HAP-1 (cell line): Measurements from ENCODE around the gene VEPH1.

Experiments
- DNase-seq, 2 experiments: peaks; one replicate each; pipeline ENCODE4 v3.0.0-alpha.2; 2016 to 2020; ENCODE audit warnings: low spot score in 2 of 2
- H3K27me3 ChIP-seq: fragments of 250-450 bp; sonication (Bioruptor Pico); 2 replicates; pipeline ENCODE4 v1.5.1; 2020; ENCODE audit warnings: low read depth, mild to moderate bottlenecking, moderate library complexity
- H3K36me3 ChIP-seq: fragments of 250-450 bp; sonication (Bioruptor Pico); replicated peaks from 2 replicates; pipeline ENCODE4 v1.5.1; 2020; ENCODE audit warnings: mild to moderate bottlenecking
- H3K4me1 ChIP-seq: fragments of 250-450 bp; sonication (Bioruptor Pico); 2 replicates; pipeline ENCODE4 v1.5.1; 2020; ENCODE audit warnings: mild to moderate bottlenecking
- H3K4me3 ChIP-seq: fragments of 250-450 bp; sonication (Bioruptor Pico); 2 replicates; pipeline ENCODE4 v1.5.1; 2020; ENCODE audit warnings: mild to moderate bottlenecking, moderate library complexity
- H3K9me3 ChIP-seq: fragments of 250-450 bp; sonication (Bioruptor Pico); 2 replicates; pipeline ENCODE4 v1.5.1; 2020; ENCODE audit warnings: mild to moderate bottlenecking, moderate library complexity
- in situ Hi-C: fragments of 300-500 bp; cut with MboI; formaldehyde crosslinking; loops from 3 replicates; pipeline ENCODE4 v1.14.3; 2020; ENCODE audit warnings: low sequenced_read_pairs, inconsistent platforms, mixed read lengths

Gene VEPH1

DNA sequence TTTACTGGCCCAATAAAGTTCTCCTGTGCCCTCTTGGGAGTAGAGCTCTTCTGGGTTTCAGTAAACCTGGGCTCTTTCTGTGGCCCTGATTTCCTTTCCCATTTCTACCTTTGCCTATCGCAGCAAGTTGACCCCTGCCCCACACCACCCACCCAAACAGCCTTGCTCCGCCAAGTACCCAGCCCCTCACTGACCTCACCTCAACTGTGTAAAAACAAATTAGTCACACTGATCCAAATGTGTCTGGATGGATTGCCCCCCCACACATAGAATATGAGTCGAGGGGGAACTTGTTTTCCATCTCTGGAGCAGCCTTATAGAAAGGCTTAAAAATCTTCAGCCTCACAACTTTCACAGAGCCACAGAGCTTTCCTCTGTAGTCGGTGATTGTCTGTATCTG, 28.6 kb upstream of the VEPH1 start:
- no peaks in the 10 kb centered on the region for H3K9me3 ChIP-seq
- H3K4me1 ChIP-seq: no peaks in the 10 kb centered on the region
- in situ Hi-C loops: no loop called here
- no peak overlapping the region for H3K4me3 ChIP-seq
- no peaks in the 10 kb centered on the region for H3K27me3 ChIP-seq
- no peak for DNase-seq
- H3K36me3 ChIP-seq: no peaks in the 10 kb centered on the region

DNA sequence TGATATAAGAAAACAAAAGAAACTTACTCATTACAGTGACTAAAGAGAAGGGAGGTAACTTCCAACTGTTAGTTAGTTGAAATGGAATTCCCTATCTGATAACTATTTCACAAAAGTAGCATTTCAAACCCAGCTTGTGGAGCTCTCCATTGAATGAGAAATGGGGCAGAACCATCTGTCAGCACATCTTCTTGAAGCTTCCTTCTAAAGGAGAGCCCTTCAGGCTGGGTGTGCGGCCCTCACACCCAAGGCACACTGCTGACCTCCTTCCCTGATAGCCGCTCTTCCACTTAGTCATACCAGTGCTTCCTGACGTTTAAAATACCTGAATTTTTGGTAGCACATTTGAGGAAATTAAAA, 28.1 kb upstream of the VEPH1 start:
- in situ Hi-C loops: no loop called here
- H3K4me3 ChIP-seq: no peak overlapping the region
- H3K27me3 ChIP-seq: no peaks in the 10 kb centered on the region
- H3K9me3 ChIP-seq: no peaks in the 10 kb centered on the region
- no peak for DNase-seq
- H3K4me1 ChIP-seq: no peaks in the 10 kb centered on the region
- no peaks in the 10 kb centered on the region for H3K36me3 ChIP-seq

DNA sequence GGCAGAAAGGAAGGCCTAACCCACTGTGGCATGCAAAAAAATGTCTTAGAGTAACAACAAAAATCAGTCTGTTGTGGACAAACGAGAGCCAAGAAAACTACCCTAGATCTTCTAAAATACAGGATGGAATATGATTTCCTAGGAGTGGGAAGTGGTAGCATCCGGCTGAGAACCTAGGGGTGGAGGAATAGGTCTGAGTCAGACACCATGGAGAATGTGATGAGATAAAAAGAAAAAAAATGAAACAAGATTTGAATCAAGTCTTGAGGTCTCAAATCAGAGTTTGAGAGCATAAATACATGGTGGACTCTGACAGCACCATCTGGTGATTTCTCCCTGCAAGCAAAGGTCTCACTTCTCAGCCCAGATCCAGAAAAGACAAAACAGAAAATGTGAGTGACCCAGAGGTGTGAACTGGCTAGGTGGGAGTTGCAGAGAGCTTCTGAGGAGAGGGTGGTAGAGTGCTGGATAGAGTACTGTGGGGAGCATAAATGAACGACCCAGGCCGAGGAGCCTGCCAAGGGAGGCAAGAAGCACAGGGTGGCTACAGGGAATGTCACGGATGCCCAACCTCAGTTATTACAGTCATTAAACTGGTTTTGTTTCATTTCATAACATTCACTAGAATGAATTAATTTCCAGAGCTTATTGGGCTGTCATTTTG, 27.6 kb upstream of the VEPH1 start:
- in situ Hi-C loops: no loop called here
- no peaks in the 10 kb centered on the region for H3K27me3 ChIP-seq
- H3K36me3 ChIP-seq: no peaks in the 10 kb centered on the region
- no peak overlapping the region for H3K4me3 ChIP-seq
- no peaks in the 10 kb centered on the region for H3K9me3 ChIP-seq
- H3K4me1 ChIP-seq: no peaks in the 10 kb centered on the region
- DNase-seq: no peak

DNA sequence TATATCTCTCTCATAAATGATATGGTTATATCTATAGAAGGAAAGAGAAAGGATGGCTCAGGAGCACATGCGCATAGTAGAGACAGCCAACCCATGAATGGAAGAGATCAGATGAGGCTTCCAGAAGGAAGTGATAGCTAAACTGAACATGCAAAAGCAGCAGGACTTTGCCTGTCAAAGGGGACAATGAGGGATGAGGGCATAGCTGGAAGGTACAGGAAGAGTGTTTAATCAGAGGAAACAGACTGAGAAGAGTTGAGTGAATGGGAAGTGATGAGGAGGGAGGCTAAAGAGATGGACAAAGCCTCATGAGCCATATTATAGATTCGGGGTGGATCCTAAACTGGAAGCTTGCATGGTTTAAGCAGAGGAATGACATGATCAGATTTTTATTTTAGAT, 26.5 kb upstream of the VEPH1 start:
- no peaks in the 10 kb centered on the region for H3K9me3 ChIP-seq
- in situ Hi-C loops: no loop called here
- H3K4me3 ChIP-seq: no peak overlapping the region
- H3K4me1 ChIP-seq: no peaks in the 10 kb centered on the region
- DNase-seq: no peak
- H3K36me3 ChIP-seq: no peaks in the 10 kb centered on the region
- H3K27me3 ChIP-seq: no peaks in the 10 kb centered on the region

DNA sequence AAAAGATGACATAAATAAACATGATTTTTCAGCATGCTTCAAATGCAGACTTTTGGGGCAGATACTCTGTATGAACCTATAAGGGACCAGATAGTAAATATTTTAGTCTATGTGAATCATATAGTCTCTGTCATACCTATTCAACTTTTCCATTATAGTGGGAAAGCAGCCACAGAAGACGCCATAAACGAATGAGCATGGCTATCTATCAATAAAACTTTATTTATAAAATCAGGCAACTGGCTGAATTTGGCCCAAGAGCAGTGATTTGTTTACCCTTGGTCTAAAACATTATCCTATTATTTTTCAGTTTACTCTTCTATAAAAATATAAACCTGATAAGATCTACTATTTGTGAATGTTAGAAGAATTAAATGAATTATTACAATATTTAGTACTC, 25.9 kb upstream of the VEPH1 start:
- no peaks in the 10 kb centered on the region for H3K4me1 ChIP-seq
- no peaks in the 10 kb centered on the region for H3K36me3 ChIP-seq
- no peak overlapping the region for H3K4me3 ChIP-seq
- no peak for DNase-seq
- H3K9me3 ChIP-seq: no peaks in the 10 kb centered on the region
- H3K27me3 ChIP-seq: no peaks in the 10 kb centered on the region; the same call in 1 of the 2 replicates
- in situ Hi-C loops: no loop called here

DNA sequence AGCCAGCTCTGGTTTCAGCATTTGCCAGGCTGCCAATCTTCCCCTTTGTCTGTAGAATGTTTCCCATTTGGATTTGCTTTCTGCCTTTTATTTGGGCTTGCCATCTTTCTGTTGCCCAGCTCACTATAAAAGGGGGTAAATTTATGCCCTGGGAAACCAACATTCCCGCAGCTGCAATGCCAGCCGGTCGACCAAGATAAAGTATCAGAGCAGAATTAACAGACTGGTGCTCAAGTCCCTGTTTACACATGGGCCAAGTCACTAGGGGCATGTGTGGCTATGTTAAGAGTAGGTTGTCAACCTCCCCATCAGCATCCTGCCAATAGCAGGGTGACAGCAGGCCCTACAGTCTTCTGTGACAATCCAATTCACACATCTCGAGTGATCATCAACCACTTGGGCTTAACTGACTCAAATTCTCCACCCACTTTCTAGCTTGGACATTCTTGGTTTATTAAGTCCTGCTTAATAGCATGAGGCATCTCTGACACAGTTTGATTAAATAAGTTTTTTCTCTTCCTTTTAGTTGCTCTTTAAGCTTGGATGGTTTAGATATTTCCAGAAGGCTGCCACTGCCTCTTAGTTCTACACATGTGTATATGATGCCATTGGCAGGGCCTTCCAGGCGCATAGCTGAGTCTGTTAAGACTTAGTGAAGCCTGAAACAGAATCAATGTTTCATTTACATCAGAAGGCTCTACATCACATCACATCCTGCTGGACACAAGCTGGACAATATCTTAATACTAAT, 24.1 kb upstream of the VEPH1 start:
- Histone ChIP-seq H3K4me3 (no peak overlapping the region), H3K36me3 (no peaks in the 10 kb centered on the region), H3K4me1 (no peaks in the 10 kb centered on the region), H3K9me3 (no peaks in the 10 kb centered on the region), H3K27me3 (no peaks in the 10 kb centered on the region; the same call in 1 of the 2 replicates)
- in situ Hi-C loops: no loop called here
- DNase-seq: no peak

DNA sequence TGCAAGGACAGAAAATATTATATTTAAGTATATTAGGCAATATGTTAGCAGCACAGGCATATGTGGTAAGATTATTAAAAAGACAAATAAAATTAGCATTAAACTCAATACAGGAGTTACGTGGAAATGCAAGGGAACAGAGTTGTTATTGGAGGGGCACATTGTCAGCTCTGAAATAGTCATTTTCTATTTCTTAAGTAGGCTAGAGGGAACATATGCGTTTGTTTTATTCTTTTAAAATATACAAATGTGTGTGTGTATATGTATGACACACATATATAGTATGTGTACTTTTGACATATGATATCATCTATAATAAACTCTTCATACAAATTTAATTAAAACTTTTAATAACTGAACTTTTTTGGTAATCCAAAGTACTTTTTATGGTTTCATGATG, 22.8 kb upstream of the VEPH1 start:
- no peak for DNase-seq
- in situ Hi-C loops: no loop called here
- Histone ChIP-seq H3K36me3 (no peaks in the 10 kb centered on the region), H3K27me3 (no peaks in the 10 kb centered on the region; the same call in 1 of the 2 replicates), H3K4me1 (no peaks in the 10 kb centered on the region), H3K4me3 (no peak overlapping the region), H3K9me3 (no peaks in the 10 kb centered on the region)

DNA sequence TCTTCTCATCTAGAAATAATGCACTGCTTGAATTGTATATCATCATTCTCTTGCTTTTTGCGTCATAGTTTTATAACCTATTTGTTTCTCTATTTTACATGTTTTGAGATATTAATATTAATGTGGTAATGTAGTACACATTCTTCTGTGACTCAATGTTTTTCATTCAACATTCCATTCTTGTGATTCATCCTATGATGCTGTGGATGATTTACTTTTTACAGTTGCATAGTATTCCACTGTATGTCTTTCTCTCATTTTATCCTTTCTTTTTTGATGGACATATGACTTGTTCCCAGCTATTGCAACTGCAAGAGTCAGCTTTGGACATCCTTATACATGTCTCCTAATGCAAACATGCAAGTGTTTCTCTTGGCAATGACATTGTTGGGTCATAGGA, 20.6 kb upstream of the VEPH1 start:
- DNase-seq: no peak
- Histone ChIP-seq H3K9me3 (no peaks in the 10 kb centered on the region), H3K27me3 (no peaks in the 10 kb centered on the region; the same call in 1 of the 2 replicates), H3K4me1 (no peaks in the 10 kb centered on the region), H3K36me3 (no peaks in the 10 kb centered on the region), H3K4me3 (no peak overlapping the region)
- in situ Hi-C loops: no loop called here

DNA sequence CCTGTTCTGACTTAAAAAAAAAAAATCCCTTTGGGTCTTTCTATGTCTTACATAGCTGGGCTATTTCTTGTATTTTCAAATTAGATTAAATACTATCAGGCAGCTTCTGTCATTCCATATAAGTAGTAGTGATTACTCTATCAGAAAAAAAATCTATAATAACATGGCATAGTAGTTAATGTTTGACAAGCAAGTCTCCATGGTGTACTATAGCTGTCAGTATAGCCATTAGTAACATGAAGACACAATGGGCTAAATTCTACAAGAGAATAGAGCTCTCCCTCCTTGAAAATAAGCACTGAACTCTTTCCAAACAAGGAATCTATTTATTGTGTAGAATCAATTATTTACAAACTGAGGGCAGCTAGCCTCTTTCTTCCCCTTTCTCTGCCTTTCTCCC, 19.4 kb upstream of the VEPH1 start:
- Histone ChIP-seq H3K4me3 (no peak overlapping the region), H3K9me3 (no peaks in the 10 kb centered on the region), H3K4me1 (no peaks in the 10 kb centered on the region), H3K27me3 (no peaks in the 10 kb centered on the region; the same call in 1 of the 2 replicates), H3K36me3 (no peaks in the 10 kb centered on the region)
- DNase-seq: no peak
- in situ Hi-C loops: no loop called here

DNA sequence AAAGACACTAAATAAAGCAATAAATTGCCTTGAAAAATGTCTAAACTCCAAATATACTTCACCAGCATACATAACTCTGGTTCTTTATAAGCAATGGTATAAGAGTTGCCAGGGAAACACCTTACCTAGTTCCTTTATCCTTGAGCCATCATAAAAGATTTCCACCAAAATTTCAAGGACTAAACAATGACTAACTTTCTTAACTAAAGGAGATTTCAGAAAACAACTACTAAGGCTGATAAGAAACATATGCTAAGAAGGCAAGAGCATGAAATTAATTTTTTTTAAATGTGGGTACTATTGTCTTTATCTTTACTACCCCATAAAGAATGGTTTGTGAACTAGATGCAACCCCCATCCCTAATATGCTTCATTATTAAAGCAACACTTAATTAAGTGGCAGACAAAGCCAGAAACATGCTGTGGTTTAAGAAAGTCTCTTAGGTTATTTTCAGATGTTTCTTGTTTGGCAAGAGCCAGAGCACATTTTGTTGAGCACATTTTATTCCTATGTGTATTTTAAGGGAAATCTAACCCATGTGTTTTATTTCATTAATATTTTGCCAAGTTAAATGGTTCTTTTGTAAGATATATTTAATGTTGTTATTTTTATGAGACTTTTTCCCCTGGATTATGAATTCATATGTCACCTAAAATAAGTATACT, 17.4 kb upstream of the VEPH1 start:
- Histone ChIP-seq H3K4me3 (no peak overlapping the region), H3K27me3 (peaks cover 3% of the 10 kb centered on the region), H3K36me3 (no peaks in the 10 kb centered on the region), H3K9me3 (no peaks in the 10 kb centered on the region), H3K4me1 (no peaks in the 10 kb centered on the region)
- in situ Hi-C loops: no loop called here
- DNase-seq: no peak

DNA sequence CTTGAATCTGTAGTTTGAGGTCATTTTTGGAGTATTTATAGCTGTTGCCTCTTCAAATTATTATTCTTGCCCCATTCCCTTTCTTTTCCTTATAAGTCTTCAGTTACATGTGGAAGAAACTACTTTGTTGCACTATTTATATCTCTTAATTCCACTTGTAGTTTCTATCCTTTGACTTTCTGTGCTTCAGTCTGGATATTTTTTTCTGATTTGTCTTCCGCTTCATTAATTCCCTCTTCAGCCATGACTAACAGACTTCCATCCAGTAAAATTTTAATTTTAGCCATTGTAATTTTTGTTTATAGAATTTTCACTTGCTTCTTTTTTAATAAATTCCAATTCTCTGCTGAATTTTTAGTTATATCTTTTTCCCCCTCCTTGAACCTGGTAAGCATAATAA, 15.7 kb upstream of the VEPH1 start:
- in situ Hi-C loops: no loop called here

DNA sequence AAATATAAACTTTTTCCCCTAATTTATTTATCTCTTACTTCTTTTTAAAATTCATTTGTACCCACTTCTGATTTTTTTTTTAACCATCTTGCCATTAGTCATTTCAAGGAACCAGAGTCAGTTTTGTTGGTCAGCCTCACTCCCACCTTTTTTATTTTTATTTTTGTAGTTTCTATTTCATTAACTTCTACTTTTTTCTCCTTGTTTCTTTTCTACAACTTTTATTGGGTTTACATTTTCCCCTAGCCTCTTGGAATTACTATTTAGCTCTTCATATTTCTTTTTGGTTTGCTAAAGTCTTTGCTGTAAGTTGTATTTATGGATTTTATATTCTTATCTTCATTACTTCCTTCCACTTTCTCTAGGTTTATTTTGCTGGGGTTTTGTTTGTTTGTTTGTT, 13.7 kb upstream of the VEPH1 start:
- H3K4me3 ChIP-seq: no peak overlapping the region

More for the DNA sequence above, 15.7 kb upstream of the VEPH1 start:
- DNase-seq: no peak
- peaks cover 3% of the 10 kb centered on the region for H3K27me3 ChIP-seq
- no peaks in the 10 kb centered on the region for H3K36me3 ChIP-seq
- H3K9me3 ChIP-seq: no peaks in the 10 kb centered on the region
- H3K4me1 ChIP-seq: no peaks in the 10 kb centered on the region
- H3K4me3 ChIP-seq: no peak overlapping the region

DNA sequence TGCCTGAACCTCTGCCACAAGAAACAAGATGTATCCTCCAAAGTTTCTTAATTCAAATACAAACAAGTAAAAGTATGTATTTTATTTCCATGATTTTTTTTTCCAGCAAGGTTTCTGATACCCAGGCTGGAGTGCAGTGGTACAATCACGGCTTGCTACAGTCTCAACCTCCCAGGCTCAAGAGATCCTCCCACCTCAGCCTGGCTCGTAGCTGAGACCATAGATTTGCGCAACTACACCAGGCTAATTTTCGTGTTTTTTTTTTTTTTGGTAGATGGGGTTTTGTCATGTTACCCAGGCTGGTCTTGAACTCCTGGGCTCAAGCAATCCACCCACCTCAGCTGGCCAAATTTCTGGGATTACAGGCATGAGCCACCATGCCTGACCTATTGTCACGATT, 12.2 kb upstream of the VEPH1 start:
- H3K36me3 ChIP-seq: no peaks in the 10 kb centered on the region
- in situ Hi-C loops: no loop called here
- peaks cover 6% of the 10 kb centered on the region for H3K27me3 ChIP-seq
- no peak for DNase-seq
- no peaks in the 10 kb centered on the region for H3K4me1 ChIP-seq
- no peaks in the 10 kb centered on the region for H3K9me3 ChIP-seq
- no peak overlapping the region for H3K4me3 ChIP-seq

More for the DNA sequence above, 13.7 kb upstream of the VEPH1 start:
- Histone ChIP-seq H3K36me3 (no peaks in the 10 kb centered on the region), H3K9me3 (no peaks in the 10 kb centered on the region), H3K4me1 (no peaks in the 10 kb centered on the region), H3K27me3 (peaks cover 3% of the 10 kb centered on the region)
- in situ Hi-C loops: no loop called here
- no peak for DNase-seq

DNA sequence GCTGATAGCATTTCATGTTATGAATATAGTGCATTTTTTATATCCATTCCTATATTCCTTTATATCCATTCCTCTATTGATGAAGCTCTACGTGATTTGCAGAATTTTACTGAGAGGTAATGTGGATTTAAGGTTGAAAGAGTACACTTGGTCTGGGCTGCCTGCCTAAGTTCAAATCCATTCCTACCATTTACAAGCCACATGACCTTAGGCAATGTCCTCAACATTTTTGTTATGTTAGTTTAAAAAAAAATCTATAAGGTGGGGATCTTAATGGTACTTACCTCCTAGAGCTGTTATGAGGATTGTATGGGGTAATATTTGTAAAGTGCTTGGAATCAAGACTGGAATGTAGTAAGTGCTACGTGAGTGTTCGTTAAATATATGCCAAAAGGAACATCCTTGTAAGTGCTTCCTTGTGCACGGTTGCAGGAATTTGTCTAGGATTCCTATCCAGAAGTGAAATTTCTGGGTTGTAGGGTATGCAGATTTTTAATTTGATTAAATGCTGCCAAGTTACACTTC, 11.2 kb upstream of the VEPH1 start:
- Histone ChIP-seq H3K4me1 (no peaks in the 10 kb centered on the region), H3K4me3 (no peak overlapping the region), H3K9me3 (no peaks in the 10 kb centered on the region), H3K36me3 (no peaks in the 10 kb centered on the region), H3K27me3 (peaks cover 6% of the 10 kb centered on the region)
- no peak for DNase-seq
- in situ Hi-C loops: no loop called here
